ENCODE results near the gene CRYBA4.

Gene CRYBA4

GRCh38 chr22:26660961-26661578 lies 39.3 kb downstream of the CRYBA4 start:
- no peak for DNase-seq (ENCODE audit: low read depth in 2 of 2)

GRCh38 chr22:26662160-26662559 lies 40.4 kb downstream of the CRYBA4 start:
- DNase-seq (ENCODE audit: low read depth in 2 of 2) = no peak

- DNase-seq (ENCODE audit: low read depth in 2 of 2) = no peak
These were observed 41.7 kb downstream of the CRYBA4 start for GRCh38 chr22:26663374-26663923.

- DNase-seq (ENCODE audit: low read depth in 2 of 2) = no peak
These were observed 44.1 kb downstream of the CRYBA4 start for GRCh38 chr22:26665813-26666231.

GRCh38 chr22:26667140-26667539 lies 45.4 kb downstream of the CRYBA4 start:
- no peak for DNase-seq (ENCODE audit: low read depth in 2 of 2)

GRCh38 chr22:26669060-26669481 lies 47.3 kb downstream of the CRYBA4 start:
- DNase-seq (ENCODE audit: low read depth in 2 of 2) = no peak

- DNase-seq (ENCODE audit: low read depth in 2 of 2) = no peak
These were observed 48.7 kb downstream of the CRYBA4 start for GRCh38 chr22:26670459-26670858.

GRCh38 chr22:26671317-26672059 lies 49.7 kb downstream of the CRYBA4 start:
- peak; percentile 52 to 61 for DNase-seq (ENCODE audit: low read depth in 2 of 2)

GRCh38 chr22:26672060-26672471 lies 50.3 kb downstream of the CRYBA4 start:
- DNase-seq (ENCODE audit: low read depth in 2 of 2) = no peak

GRCh38 chr22:26672590-26673468 lies 51.1 kb downstream of the CRYBA4 start:
- DNase-seq (ENCODE audit: low read depth in 2 of 2) = peak; percentile 87 to 88

GRCh38 chr22:26673486-26673885 lies 51.7 kb downstream of the CRYBA4 start:
- no peak for DNase-seq (ENCODE audit: low read depth in 2 of 2)

GRCh38 chr22:26674211-26675190 lies 52.7 kb downstream of the CRYBA4 start:
- no peak for DNase-seq (ENCODE audit: low read depth in 2 of 2)

- no peak for DNase-seq (ENCODE audit: low read depth in 2 of 2)
These were observed 54.0 kb downstream of the CRYBA4 start for GRCh38 chr22:26675687-26676268.

- no peak for DNase-seq (ENCODE audit: low read depth in 2 of 2)
These were observed 55.5 kb downstream of the CRYBA4 start for GRCh38 chr22:26677217-26677616.

GRCh38 chr22:26679003-26679629 lies 57.4 kb downstream of the CRYBA4 start:
- peak; percentile 49 to 66 for DNase-seq (ENCODE audit: low read depth in 2 of 2)
